Activated T-cell treated with anti-CD3 and anti-CD28 coated beads, Interleukin-2, amount 50 U/mL, for 72 hours (primary cell): Measurements from ENCODE around the gene KLK10. TPM values are rescaled to one million over a fixed set of nuclear protein-coding genes. Genes with fewer than 3 reads are reported as not detected.

ENCODE experiments used
- ATAC-seq, 2 donors: fragments of 150-1000 bp; cut with Tn5 transposase; replicated peaks in 1 of 2; 2 replicates each; pipeline ENCODE4 v1.10.0; 2021; ENCODE audit warnings: moderate library complexity in 2 of 2, mild to moderate bottlenecking in 1 of 2
- DNase-seq, 2 donors: peaks; one replicate each; pipeline ENCODE4 v3.0.0; 2021 to 2022; ENCODE audit warnings: mixed read lengths in 1 of 2
- H3K27ac Mint-ChIP-seq: one replicate; pipeline ENCODE4 v1.8.0; 2022; ENCODE audit warnings: mild to moderate bottlenecking, moderate library complexity, mixed read lengths
- H3K27me3 Mint-ChIP-seq: one replicate; pipeline ENCODE4 v1.8.0; 2022; ENCODE audit warnings: low read depth, mixed read lengths
- H3K36me3 Mint-ChIP-seq, 2 donors: one replicate each; pipeline ENCODE4 v1.8.0; 2022; ENCODE audit warnings: mixed read lengths in 2 of 2, mild to moderate bottlenecking in 1 of 2; ENCODE audit not compliant: insufficient read depth in 2 of 2
- H3K4me1 Mint-ChIP-seq: one replicate; pipeline ENCODE4 v1.8.0; 2022; ENCODE audit warnings: low read depth, mixed read lengths
- H3K4me3 Mint-ChIP-seq, 2 donors: one replicate each; pipeline ENCODE4 v1.8.0; 2022; ENCODE audit warnings: mild to moderate bottlenecking in 2 of 2, mixed read lengths in 2 of 2, moderate library complexity in 2 of 2
- H3K9me3 Mint-ChIP-seq, 2 donors: one replicate each; pipeline ENCODE4 v1.8.0; 2022; ENCODE audit warnings: mixed read lengths in 2 of 2
- total RNA-seq, 2 donors: library from RNA; stranded (reverse); gene quantifications; one replicate each; pipeline ENCODE4 v1.2.3, GENCODE V29; 2022

Gene KLK10
- total RNA-seq, result not detected

- H3K4me3 Mint-ChIP-seq, result peak within 1 kb of the TSS; percentile 83 to 94
- H3K4me1 Mint-ChIP-seq, result peaks cover 21% of the 10 kb centered on the region
- H3K9me3 Mint-ChIP-seq, result no peaks in the 10 kb centered on the region
- peaks cover 59% of the 10 kb centered on the region for H3K27me3 Mint-ChIP-seq
- peaks cover 3 to 5% of the 10 kb centered on the region in 2 donors for H3K36me3 Mint-ChIP-seq
- ATAC-seq (no peak), DNase-seq (no peak)
- no peak within 1 kb of the TSS for H3K27ac Mint-ChIP-seq
Observed at GRCh38 chr19:51019544-51019925, at the start of gene KLK10. TSS of gene KLK10 (minus strand) at chr19:51019709. CDS start at chr19:51019130, 579 bp downstream.

GRCh38 chr19:51066393-51067186, 47.1 kb upstream of the KLK10 start:
- Mint-ChIP-seq H3K9me3 (peaks cover 2 to 4% of the 10 kb centered on the region in 2 donors), H3K27ac (no peak overlapping the region), H3K27me3 (peaks cover 45% of the 10 kb centered on the region), H3K4me1 (no peaks in the 10 kb centered on the region), H3K4me3 (no peak overlapping the region), H3K36me3 (peaks cover 0 to 2% of the 10 kb centered on the region in 2 donors)
- DNase-seq (no peak), ATAC-seq (no peak)

- Mint-ChIP-seq H3K27me3 (peaks cover 57% of the 10 kb centered on the region), H3K4me1 (no peaks in the 10 kb centered on the region), H3K4me3 (peak overlapping the region; percentile 41 to 62), H3K36me3 (peaks cover 0 to 2% of the 10 kb centered on the region in 2 donors), H3K27ac (no peak overlapping the region), H3K9me3 (peaks cover 6 to 7% of the 10 kb centered on the region in 2 donors)
- no peak for DNase-seq
- no peak for ATAC-seq
Observed at GRCh38 chr19:51065221-51065960, 45.9 kb upstream of the KLK10 start.

GRCh38 chr19:51064534-51065220, 45.2 kb upstream of the KLK10 start, which contains the start of gene KLK13:
TSS of gene KLK13 (minus strand) at chr19:51065092. CDS start at chr19:51065067, 25 bp downstream.
- peak within 1 kb of the TSS; percentile 41 to 62 for H3K4me3 Mint-ChIP-seq
- peaks cover 0 to 2% of the 10 kb centered on the region in 2 donors for H3K36me3 Mint-ChIP-seq
- peak in 1 of 2 donors; percentile 3 for DNase-seq
- H3K27me3 Mint-ChIP-seq, result peaks cover 61% of the 10 kb centered on the region
- peaks cover 6 to 7% of the 10 kb centered on the region in 2 donors for H3K9me3 Mint-ChIP-seq
- no peaks in the 10 kb centered on the region for H3K4me1 Mint-ChIP-seq
- H3K27ac Mint-ChIP-seq, result no peak within 1 kb of the TSS
- peak in 1 of 2 donors; percentile 32 for ATAC-seq

GRCh38 chr19:51063664-51064063, 44.2 kb upstream of the KLK10 start:
- H3K27me3 Mint-ChIP-seq, result peaks cover 64% of the 10 kb centered on the region
- H3K36me3 Mint-ChIP-seq, result peaks cover 0 to 2% of the 10 kb centered on the region in 2 donors
- no peak overlapping the region for H3K27ac Mint-ChIP-seq
- H3K4me3 Mint-ChIP-seq, result no peak overlapping the region
- H3K4me1 Mint-ChIP-seq, result no peaks in the 10 kb centered on the region
- peaks cover 6 to 7% of the 10 kb centered on the region in 2 donors for H3K9me3 Mint-ChIP-seq
- DNase-seq (no peak), ATAC-seq (no peak)

- no peaks in the 10 kb centered on the region for H3K4me1 Mint-ChIP-seq
- no peak for ATAC-seq
Observed at GRCh38 chr19:51060973-51061372, 41.5 kb upstream of the KLK10 start.

GRCh38 chr19:51060336-51060735, 40.8 kb upstream of the KLK10 start:
- DNase-seq, result no peak
- peaks cover 0 to 1% of the 10 kb centered on the region in 2 donors for H3K36me3 Mint-ChIP-seq
- peaks cover 2 to 4% of the 10 kb centered on the region in 2 donors for H3K9me3 Mint-ChIP-seq
- H3K27ac Mint-ChIP-seq, result no peak overlapping the region
- H3K27me3 Mint-ChIP-seq, result peaks cover 61% of the 10 kb centered on the region
- H3K4me1 Mint-ChIP-seq, result no peaks in the 10 kb centered on the region
- no peak overlapping the region for H3K4me3 Mint-ChIP-seq
- no peak for ATAC-seq

More at GRCh38 chr19:51060973-51061372, 41.5 kb upstream of the KLK10 start:
- H3K27me3 Mint-ChIP-seq, result peaks cover 60% of the 10 kb centered on the region
- DNase-seq, result no peak
- peaks cover 0 to 2% of the 10 kb centered on the region in 2 donors for H3K36me3 Mint-ChIP-seq
- peaks cover 2 to 4% of the 10 kb centered on the region in 2 donors for H3K9me3 Mint-ChIP-seq
- H3K27ac Mint-ChIP-seq, result no peak overlapping the region
- no peak overlapping the region for H3K4me3 Mint-ChIP-seq

- no peak for DNase-seq
- peaks cover 67% of the 10 kb centered on the region for H3K27me3 Mint-ChIP-seq
- ATAC-seq, result no peak
- H3K4me1 Mint-ChIP-seq, result no peaks in the 10 kb centered on the region
- peaks cover 2 to 4% of the 10 kb centered on the region in 2 donors for H3K9me3 Mint-ChIP-seq
- no peak overlapping the region for H3K27ac Mint-ChIP-seq
- no peak overlapping the region for H3K4me3 Mint-ChIP-seq
- no peaks in the 10 kb centered on the region for H3K36me3 Mint-ChIP-seq
Observed at GRCh38 chr19:51059715-51060114, 40.2 kb upstream of the KLK10 start.

- H3K27me3 Mint-ChIP-seq, result peaks cover 57% of the 10 kb centered on the region
- H3K4me3 Mint-ChIP-seq, result no peak overlapping the region
- no peak overlapping the region for H3K27ac Mint-ChIP-seq
- no peak for DNase-seq
- no peaks in the 10 kb centered on the region for H3K36me3 Mint-ChIP-seq
- ATAC-seq, result no peak
- no peaks in the 10 kb centered on the region for H3K9me3 Mint-ChIP-seq
- H3K4me1 Mint-ChIP-seq, result no peaks in the 10 kb centered on the region
Observed at GRCh38 chr19:51055866-51056265, 36.4 kb upstream of the KLK10 start.

- no peaks in the 10 kb centered on the region for H3K4me1 Mint-ChIP-seq
- no peak overlapping the region for H3K4me3 Mint-ChIP-seq
- ATAC-seq, result no peak
- H3K9me3 Mint-ChIP-seq, result peaks cover 0 to 2% of the 10 kb centered on the region in 2 donors
- H3K27ac Mint-ChIP-seq, result no peak overlapping the region
- no peak for DNase-seq
- peaks cover 15% of the 10 kb centered on the region for H3K27me3 Mint-ChIP-seq
- H3K36me3 Mint-ChIP-seq, result peaks cover 0 to 2% of the 10 kb centered on the region in 2 donors
Observed at GRCh38 chr19:51047031-51047335, 27.5 kb upstream of the KLK10 start.

- no peak for ATAC-seq
- no peak overlapping the region for H3K4me3 Mint-ChIP-seq
- no peaks in the 10 kb centered on the region for H3K4me1 Mint-ChIP-seq
- no peak overlapping the region for H3K27ac Mint-ChIP-seq
- peaks cover 14% of the 10 kb centered on the region for H3K27me3 Mint-ChIP-seq
- no peaks in the 10 kb centered on the region for H3K9me3 Mint-ChIP-seq
- no peak for DNase-seq
- no peaks in the 10 kb centered on the region for H3K36me3 Mint-ChIP-seq
Observed at GRCh38 chr19:51044327-51044726, 24.8 kb upstream of the KLK10 start.

GRCh38 chr19:51043497-51043896, 24.0 kb upstream of the KLK10 start:
- ATAC-seq, result no peak
- H3K36me3 Mint-ChIP-seq, result no peaks in the 10 kb centered on the region
- no peak overlapping the region for H3K27ac Mint-ChIP-seq
- no peaks in the 10 kb centered on the region for H3K9me3 Mint-ChIP-seq
- peaks cover 6% of the 10 kb centered on the region for H3K27me3 Mint-ChIP-seq
- no peak for DNase-seq
- no peak overlapping the region for H3K4me3 Mint-ChIP-seq
- no peaks in the 10 kb centered on the region for H3K4me1 Mint-ChIP-seq

GRCh38 chr19:51040151-51040550, 20.6 kb upstream of the KLK10 start:
- ATAC-seq (no peak), DNase-seq (no peak)
- H3K4me3 Mint-ChIP-seq, result no peak overlapping the region
- no peaks in the 10 kb centered on the region for H3K9me3 Mint-ChIP-seq
- H3K27ac Mint-ChIP-seq, result no peak overlapping the region
- peaks cover 6% of the 10 kb centered on the region for H3K27me3 Mint-ChIP-seq
- no peaks in the 10 kb centered on the region for H3K36me3 Mint-ChIP-seq
- no peaks in the 10 kb centered on the region for H3K4me1 Mint-ChIP-seq
